Thyroid gland (tissue), 4 donors: ENCODE results near the gene DLD.

ENCODE experiments used
- POLR2A ChIP-seq, 2 donors: fragments of 450-650 bp; IDR thresholded peaks; one replicate each; pipeline ENCODE4 v1.6.1; 2017; ENCODE audit warnings: antibody characterized with exemption in 2 of 2, mild to moderate bottlenecking in 2 of 2, moderate library complexity in 1 of 2
- TF ChIP-seq, protein P1 (sequence below), 6 experiments: fragments of 200-600 bp in 3 of 6; fragments of 450-650 bp in 3 of 6; sonication (generic) in 3 of 6; IDR thresholded peaks; one replicate each; pipeline ENCODE4 v1.5.1; 2016 to 2019; ENCODE audit warnings: antibody characterized with exemption in 6 of 6, mild to moderate bottlenecking in 2 of 6, inconsistent platforms in 1 of 6, moderate library complexity in 1 of 6

DNA sequence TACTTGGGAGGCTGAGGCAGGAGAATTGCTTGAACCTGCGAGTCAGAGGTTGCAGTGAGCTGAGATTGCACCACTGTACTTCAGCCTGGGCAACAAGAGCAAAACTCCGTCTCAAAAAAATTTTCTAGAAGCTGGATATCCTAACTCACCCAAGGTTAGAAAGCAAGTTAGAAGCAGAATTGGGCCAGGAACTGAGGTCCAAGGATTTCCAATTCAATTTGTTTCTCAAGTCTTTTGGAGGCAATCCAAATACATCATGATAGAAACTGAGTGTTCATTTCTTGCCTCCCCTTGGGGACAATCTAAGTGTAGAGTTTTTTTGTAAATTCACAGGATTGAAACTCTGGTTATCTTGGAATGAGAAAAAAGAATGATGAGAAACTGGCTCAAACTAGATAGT is 66.5 kb downstream of the DLD start:
- no peak for TF ChIP-seq POLR2A (IDR thresholded peaks at IDR 0.05)
- TF ChIP-seq, protein P1, sequence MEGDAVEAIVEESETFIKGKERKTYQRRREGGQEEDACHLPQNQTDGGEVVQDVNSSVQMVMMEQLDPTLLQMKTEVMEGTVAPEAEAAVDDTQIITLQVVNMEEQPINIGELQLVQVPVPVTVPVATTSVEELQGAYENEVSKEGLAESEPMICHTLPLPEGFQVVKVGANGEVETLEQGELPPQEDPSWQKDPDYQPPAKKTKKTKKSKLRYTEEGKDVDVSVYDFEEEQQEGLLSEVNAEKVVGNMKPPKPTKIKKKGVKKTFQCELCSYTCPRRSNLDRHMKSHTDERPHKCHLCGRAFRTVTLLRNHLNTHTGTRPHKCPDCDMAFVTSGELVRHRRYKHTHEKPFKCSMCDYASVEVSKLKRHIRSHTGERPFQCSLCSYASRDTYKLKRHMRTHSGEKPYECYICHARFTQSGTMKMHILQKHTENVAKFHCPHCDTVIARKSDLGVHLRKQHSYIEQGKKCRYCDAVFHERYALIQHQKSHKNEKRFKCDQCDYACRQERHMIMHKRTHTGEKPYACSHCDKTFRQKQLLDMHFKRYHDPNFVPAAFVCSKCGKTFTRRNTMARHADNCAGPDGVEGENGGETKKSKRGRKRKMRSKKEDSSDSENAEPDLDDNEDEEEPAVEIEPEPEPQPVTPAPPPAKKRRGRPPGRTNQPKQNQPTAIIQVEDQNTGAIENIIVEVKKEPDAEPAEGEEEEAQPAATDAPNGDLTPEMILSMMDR (IDR thresholded peaks at IDR 0.05) = no peak
